K562 (cell line): ENCODE results near the gene SYMPK. TPM values are rescaled to one million over a fixed set of nuclear protein-coding genes. Genes with fewer than 3 reads are reported as not detected.

ENCODE experiments used
- BRF1 ChIP-seq: IDR thresholded peaks from 3 replicates; pipeline ENCODE4 v1.6.1; 2011; ENCODE audit warnings: borderline replicate concordance, mild to moderate bottlenecking; ENCODE audit not compliant: insufficient read length; ENCODE audit errors: extremely low read depth
- CCNT2 ChIP-seq: IDR thresholded peaks from 2 replicates; pipeline ENCODE4 v1.6.1; 2011; ENCODE audit warnings: borderline replicate concordance, low read depth, mild to moderate bottlenecking, moderate library complexity, mixed read lengths, low read length; ENCODE audit not compliant: insufficient read length; ENCODE audit errors: extremely low read depth
- ESRRB ChIP-seq: fragments of 250-450 bp; sonication (Bioruptor Pico); IDR thresholded peaks from 2 replicates; pipeline ENCODE4 v1.5.0; 2020; ENCODE audit warnings: mild to moderate bottlenecking, moderate library complexity, borderline replicate concordance
- FOXA3 ChIP-seq, 2 experiments: fragments of 450-650 bp in 1 of 2; sonication (generic) in 1 of 2; formaldehyde crosslinking; IDR thresholded peaks in 1 of 2; conservative IDR thresholded peaks in 1 of 2; 2 replicates each; pipeline versions ENCODE4 v1.4.0 to v1.8.0; 2020 to 2022; ENCODE audit warnings: mild to moderate bottlenecking in 2 of 2, missing genetic modification reagents in 1 of 2
- ZBTB33 ChIP-seq: sonication (generic); formaldehyde crosslinking; IDR thresholded peaks from 2 replicates; pipeline ENCODE4 v1.8.1; 2023; ENCODE audit warnings: mild to moderate bottlenecking, missing genetic modification reagents
- ZFX ChIP-seq: sonication (generic); formaldehyde crosslinking; IDR thresholded peaks from 2 replicates; pipeline ENCODE4 v1.8.0; 2022; ENCODE audit warnings: mild to moderate bottlenecking, missing genetic modification reagents, moderate library complexity
- ZNF143 ChIP-seq: sonication (generic); formaldehyde crosslinking; IDR thresholded peaks from 2 replicates; pipeline ENCODE4 v1.9.0; 2022; ENCODE audit warnings: mild to moderate bottlenecking, missing genetic modification reagents
- ZNF507 ChIP-seq: conservative IDR thresholded peaks from 2 replicates; pipeline ENCODE4 v1.6.1; 2017; ENCODE audit warnings: missing genetic modification characterization, missing compliant biosample characterization
- ZNF639 ChIP-seq, 2 experiments: fragments of 200-800 bp in 1 of 2; sonication (Bioruptor generic) in 1 of 2; sonication (generic) in 1 of 2; formaldehyde crosslinking in 1 of 2; IDR thresholded peaks in 1 of 2; conservative IDR thresholded peaks in 1 of 2; 2 replicates each; pipeline versions ENCODE4 v1.5.0 to v1.6.1; 2016 to 2020; ENCODE audit warnings: missing compliant biosample characterization in 1 of 2, missing genetic modification characterization in 1 of 2, missing genetic modification reagents in 1 of 2
- polyA plus RNA-seq, 8 experiments: library from polyadenylated mRNA; depleted of rRNA in 4 of 8; stranded (reverse) in 5 of 8; unstranded in 3 of 8; fragments of >200 nt; fragmentation: Nextera tagmentation in 2 of 8; fragmentation: Illumina TruSeq in 1 of 8; extraction: Ambion mirVana in 2 of 8; extraction: Trizol in 1 of 8; gene quantifications; 2 replicates each; pipeline versions ENCODE4 v1.2.1 to v1.2.3, GENCODE V29; 2011 to 2014; ENCODE audit warnings: inconsistent platforms in 1 of 8, missing spikeins in 1 of 8
- total RNA-seq, 7 experiments: library from RNA; depleted of rRNA in 6 of 7; stranded (reverse); fragments of >200 nt in 6 of 7; fragmentation: Illumina TruSeq in 2 of 7; extraction: Trizol in 2 of 7; gene quantifications; 2 replicates each; pipeline versions ENCODE4 v1.2.1 to v1.2.3, GENCODE V29; 2011 to 2021; ENCODE audit warnings: low replicate concordance in 1 of 7

Gene SYMPK
- total and polyA plus RNA-seq, 9 of the 15 experiments (the other 6 are each of a cell fraction or from before 2014, with no cell fraction given), result 0.73 to 95.5 (median 58.4) TPM

GRCh38 chr19:45883881-45884681, 21.1 kb upstream of the SYMPK start (continued):
- TF ChIP-seq ZNF507, result no peak
- peak; percentile 93 for TF ChIP-seq ZBTB33 (CRISPR knock-in tag)
- peak; percentile 45; the same call in 1 of the 2 replicates for TF ChIP-seq ZFX
- TF ChIP-seq ZNF143 (CRISPR knock-in tag), result no peak
- no peak for TF ChIP-seq BRF1
- TF ChIP-seq CCNT2, result no peak
- no peak for TF ChIP-seq ESRRB (CRISPR knock-in tag)
- no peak for TF ChIP-seq FOXA3 (CRISPR knock-in tag; conservative IDR thresholded peaks at IDR 0.05 in 1 of 2, IDR thresholded peaks at IDR 0.05 in 1 of 2)
- no peak for TF ChIP-seq ZNF639 (CRISPR knock-in tag; conservative IDR thresholded peaks at IDR 0.05 in 1 of 2, IDR thresholded peaks at IDR 0.05 in 1 of 2)
- TF ChIP-seq, all 486 proteins: peak for 5
